Activated CD4-positive, alpha-beta memory T cell treated with anti-CD3 and anti-CD28 coated beads, Interleukin-2, amount 10 ng/mL, durations not matched to agents 7 days and 5 days (primary cell): ENCODE data around the gene SAMHD1. TPM values are rescaled to one million over a fixed set of nuclear protein-coding genes. Genes with fewer than 3 reads are reported as not detected.
"Not testable (repeated sequence)": the region's sequence is repeated elsewhere in the genome, so short reads cannot be mapped to it uniquely, and the experiment has no call there.

ENCODE experiments used
- CTCF ChIA-PET: fragments of 350-600 bp; sonication (Branson Sonifier 250); formaldehyde crosslinking; loops from one replicate; lab custom pipeline; 2021; ENCODE audit warnings: antibody characterized with exemption, inconsistent platforms; lab: Charles Lee
- POLR2A ChIA-PET: fragments of 350-600 bp; sonication (Branson Sonifier 250); formaldehyde crosslinking; loops from one replicate; lab custom pipeline; 2021; ENCODE audit warnings: antibody characterized with exemption; lab: Charles Lee
- DNase-seq: peaks from one replicate; pipeline ENCODE4 v3.0.0-alpha.2; 2020
- H3K27ac Mint-ChIP-seq: one replicate; pipeline ENCODE4 v1.8.0; 2021; ENCODE audit warnings: mild to moderate bottlenecking, mixed read lengths
- H3K27me3 Mint-ChIP-seq: one replicate; pipeline ENCODE4 v1.8.0; 2021; ENCODE audit warnings: mixed read lengths
- H3K36me3 Mint-ChIP-seq: one replicate; pipeline ENCODE4 v1.8.0; 2021; ENCODE audit warnings: low read depth, mixed read lengths
- H3K4me1 Mint-ChIP-seq: one replicate; pipeline ENCODE4 v1.8.0; 2021; ENCODE audit warnings: mixed read lengths
- H3K4me3 Mint-ChIP-seq: one replicate; pipeline ENCODE4 v1.8.0; 2021; ENCODE audit warnings: mild to moderate bottlenecking, mixed read lengths
- H3K9me3 Mint-ChIP-seq: one replicate; pipeline ENCODE4 v1.8.0; 2021; ENCODE audit warnings: mixed read lengths
- total RNA-seq, 2 experiments: library from RNA; stranded (reverse); gene quantifications; one replicate each; pipeline ENCODE4 v1.2.3, GENCODE V29; 2021

SAMHD1 gene
- total RNA-seq, 2 experiments from 2014 or later: 272 TPM

DNA sequence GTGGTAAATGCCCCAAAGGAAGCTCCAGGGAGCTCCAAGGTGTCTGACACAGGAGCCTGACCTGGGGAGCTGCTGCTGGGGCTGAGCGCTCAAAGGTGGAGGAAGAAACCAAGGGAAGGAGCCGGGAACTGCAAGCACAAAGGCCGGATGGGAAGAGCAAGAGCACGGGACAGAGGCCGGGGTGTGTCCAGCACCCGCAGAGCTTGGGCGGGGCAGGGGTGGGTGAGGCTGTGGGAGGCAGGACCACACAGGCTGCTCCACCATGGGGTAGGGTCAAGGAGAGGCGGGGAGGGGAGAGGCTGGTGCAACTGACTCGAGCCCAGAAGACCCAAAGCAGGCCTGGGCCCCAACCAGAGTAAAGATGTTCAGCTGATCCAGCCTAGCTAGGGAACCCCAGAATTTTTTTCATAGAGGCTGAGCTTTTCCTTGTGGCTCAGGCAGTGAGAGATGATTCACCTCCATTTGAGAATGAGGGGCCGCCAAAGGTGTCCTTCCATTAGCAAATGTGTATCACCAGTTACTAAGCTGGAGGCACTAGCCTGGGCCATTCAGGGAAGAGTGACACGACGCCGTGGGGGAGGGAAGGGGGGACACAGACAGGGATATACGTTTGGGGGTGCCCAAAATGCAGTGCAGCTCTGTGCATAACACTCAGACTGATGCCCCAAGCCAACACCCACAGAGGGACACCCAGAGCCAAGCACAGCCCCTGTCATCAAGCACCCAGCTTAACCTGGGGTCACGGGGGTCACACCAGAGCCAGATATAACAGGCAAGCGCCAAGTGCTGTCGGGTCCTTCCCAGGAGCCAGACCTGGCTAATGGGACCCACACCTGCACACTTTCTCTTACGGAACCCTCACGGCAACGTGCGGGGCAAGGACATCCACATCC, 96.9 kb downstream of the SAMHD1 start:
- H3K27ac Mint-ChIP-seq: no peak overlapping the region
- CTCF ChIA-PET: interaction anchor here (2.3 kb wide), 1 partner anchor 9 kb away, joined by 8 read pairs; a partner anchor contains a TSS

DNA sequence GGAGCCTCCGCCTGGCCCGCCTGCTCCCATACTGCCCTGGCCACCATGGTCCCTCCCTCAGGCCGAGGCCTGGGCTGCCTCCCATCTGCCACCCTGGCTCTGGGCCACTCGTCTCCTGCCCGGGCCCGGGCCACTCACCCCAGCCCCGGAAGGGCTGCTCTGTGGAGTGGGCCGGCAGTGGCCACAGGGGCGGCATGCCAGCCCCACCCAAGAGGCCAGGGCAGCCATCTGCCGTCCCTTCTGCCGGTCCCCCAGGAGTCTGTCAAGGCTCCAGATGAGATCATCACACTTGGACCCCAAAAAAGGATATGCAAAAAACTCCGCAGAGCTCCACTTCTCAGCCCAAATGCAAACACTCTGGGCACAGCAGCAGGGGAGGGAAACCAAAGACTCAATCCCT, 99.3 kb downstream of the SAMHD1 start:
- POLR2A ChIA-PET: interaction anchor here (1.1 kb wide), 1 partner anchor 11 kb away, joined by 4 read pairs; a partner anchor contains a TSS
- Mint-ChIP-seq H3K36me3 (no peaks in the 10 kb centered on the region), H3K9me3 (no peaks in the 10 kb centered on the region), H3K4me3 (no peak overlapping the region), H3K27me3 (no peaks in the 10 kb centered on the region), H3K4me1 (peaks cover 10% of the 10 kb centered on the region), H3K27ac (no peak overlapping the region)
- CTCF ChIA-PET: interaction anchor here (0.7 kb wide), 1 partner anchor 15 kb away, joined by 4 read pairs; no protein-coding TSS in a partner anchor
- DNase-seq: no peak

More for the DNA sequence above, 96.9 kb downstream of the SAMHD1 start:
- no peak overlapping the region for H3K4me3 Mint-ChIP-seq
- DNase-seq: no peak
- no peaks in the 10 kb centered on the region for H3K36me3 Mint-ChIP-seq
- H3K4me1 Mint-ChIP-seq: peaks cover 12% of the 10 kb centered on the region
- POLR2A ChIA-PET: interaction anchor here (1.8 to 2.4 kb wide), 2 partner anchors 8 to 19 kb away, joined by 6 to 8 read pairs; no protein-coding TSS in a partner anchor
- H3K27me3 Mint-ChIP-seq: no peaks in the 10 kb centered on the region
- no peaks in the 10 kb centered on the region for H3K9me3 Mint-ChIP-seq

DNA sequence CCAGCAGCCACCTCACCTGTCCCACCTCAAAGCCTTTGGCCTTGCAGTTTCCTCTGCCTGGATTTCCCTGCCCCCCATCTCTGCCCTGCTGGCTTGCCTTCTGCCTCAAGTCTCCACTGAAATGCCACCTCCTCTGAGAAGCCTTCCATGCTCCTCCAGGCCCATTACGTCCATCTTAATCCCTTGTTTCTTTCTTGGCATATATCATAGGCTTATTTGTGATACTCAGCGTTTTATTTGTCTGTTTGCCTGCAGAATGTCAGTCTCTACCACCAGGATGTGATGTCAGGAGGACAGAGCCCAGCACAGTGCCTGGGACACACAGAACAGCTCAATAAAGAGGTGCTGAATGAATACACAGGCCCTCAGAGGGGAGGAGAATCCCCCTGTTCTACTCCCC, 100.0 kb downstream of the SAMHD1 start:
- no peak for DNase-seq
- no peak overlapping the region for H3K4me3 Mint-ChIP-seq
- no peak overlapping the region for H3K27ac Mint-ChIP-seq
- no peaks in the 10 kb centered on the region for H3K27me3 Mint-ChIP-seq
- peaks cover 3% of the 10 kb centered on the region for H3K4me1 Mint-ChIP-seq
- no peaks in the 10 kb centered on the region for H3K9me3 Mint-ChIP-seq
- POLR2A ChIA-PET: interaction anchor here (1.1 kb wide), 1 partner anchor 12 kb away, joined by 4 read pairs; a partner anchor contains a TSS
- H3K36me3 Mint-ChIP-seq: no peaks in the 10 kb centered on the region
- CTCF ChIA-PET: no interaction called here

DNA sequence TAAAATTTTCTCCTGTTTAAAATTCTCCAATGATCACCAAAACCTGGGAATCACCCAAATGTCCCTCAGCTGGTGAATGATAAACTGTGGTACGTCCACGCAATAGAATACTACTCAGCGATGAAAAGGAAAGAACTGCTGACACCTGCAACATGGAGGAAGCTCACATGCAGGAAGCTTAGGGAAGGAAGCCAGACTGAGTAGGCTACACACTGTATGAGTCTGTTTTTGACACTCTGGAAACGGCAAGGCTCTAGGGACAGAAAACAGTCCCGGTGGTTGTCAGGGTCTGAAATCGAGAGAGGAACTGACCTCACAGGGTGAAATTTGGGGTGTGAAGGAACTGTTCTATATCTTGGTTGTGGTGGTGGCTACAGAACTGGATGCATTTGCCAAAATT, 100.7 kb downstream of the SAMHD1 start:
- Mint-ChIP-seq H3K27ac (no peak overlapping the region), H3K27me3 (no peaks in the 10 kb centered on the region), H3K36me3 (no peaks in the 10 kb centered on the region), H3K9me3 (no peaks in the 10 kb centered on the region), H3K4me1 (no peaks in the 10 kb centered on the region), H3K4me3 (no peak overlapping the region)
- POLR2A ChIA-PET: no interaction called here
- no peak for DNase-seq
- CTCF ChIA-PET: no interaction called here

DNA sequence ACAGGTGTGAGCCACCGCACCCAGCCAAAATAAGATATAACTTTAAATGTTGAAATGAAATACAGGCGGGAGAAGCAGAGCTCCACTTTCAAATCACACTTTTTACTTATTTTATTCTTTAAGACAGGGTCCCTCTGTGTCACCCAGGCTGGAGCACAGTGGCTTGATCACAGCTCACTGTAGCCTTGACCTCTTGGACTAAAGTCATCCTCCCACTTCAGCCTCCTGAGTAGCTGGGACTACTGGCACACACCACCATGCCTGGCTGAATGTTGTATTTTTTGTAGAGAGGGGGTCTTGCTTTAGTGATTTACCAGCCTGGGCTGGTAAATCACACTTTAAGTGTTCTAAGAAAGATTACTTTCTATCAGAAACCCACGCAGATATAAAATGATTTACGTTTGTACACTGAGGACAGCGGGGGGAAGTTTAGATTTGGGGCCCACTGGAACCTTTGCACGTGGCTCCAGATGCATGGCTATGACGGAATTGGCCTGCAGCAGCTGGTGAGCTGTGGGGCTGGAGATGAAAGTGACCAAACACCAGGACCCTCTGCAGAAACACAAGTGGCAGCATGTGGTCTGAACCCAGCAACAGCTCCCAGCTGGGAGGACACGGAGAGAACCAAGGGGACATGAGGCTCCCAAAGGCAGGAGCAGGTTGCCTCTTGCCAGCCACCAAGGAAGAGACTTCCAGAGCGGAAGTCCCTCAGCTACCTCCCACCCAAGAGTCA, 102.0 kb downstream of the SAMHD1 start:
- no peaks in the 10 kb centered on the region for H3K4me1 Mint-ChIP-seq
- POLR2A ChIA-PET: no interaction called here
- CTCF ChIA-PET: interaction anchor here (1.5 to 2.8 kb wide), 3 partner anchors 10 to 41 kb away, joined by 3 to 13 read pairs (median 5); no protein-coding TSS in a partner anchor
- no peak overlapping the region for H3K4me3 Mint-ChIP-seq
- H3K27me3 Mint-ChIP-seq: no peaks in the 10 kb centered on the region
- no peak for DNase-seq
- no peak overlapping the region for H3K27ac Mint-ChIP-seq
- no peaks in the 10 kb centered on the region for H3K9me3 Mint-ChIP-seq
- no peaks in the 10 kb centered on the region for H3K36me3 Mint-ChIP-seq

DNA sequence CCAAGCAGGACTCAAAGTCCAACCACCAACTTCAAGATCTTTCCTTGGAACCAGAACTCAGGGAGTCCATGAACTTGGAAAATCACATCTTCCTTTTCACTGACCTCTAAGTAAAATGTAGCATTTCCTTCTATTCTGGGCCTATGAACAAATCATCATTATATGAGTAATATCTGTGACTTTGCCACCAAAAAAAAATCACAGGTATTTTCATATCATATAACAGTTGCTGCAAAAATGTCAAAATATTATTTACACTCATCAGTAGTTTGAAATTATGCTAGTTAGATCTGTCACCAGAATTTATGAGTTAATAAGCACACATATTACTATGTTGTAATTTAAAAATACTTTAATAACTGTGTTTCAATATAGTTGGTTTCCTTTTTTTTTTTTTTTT, 102.8 kb downstream of the SAMHD1 start:
- no peak overlapping the region for H3K27ac Mint-ChIP-seq
- no peak overlapping the region for H3K4me3 Mint-ChIP-seq
- no peak for DNase-seq
- no peaks in the 10 kb centered on the region for H3K27me3 Mint-ChIP-seq
- ChIA-PET POLR2A (no interaction called here), CTCF (interaction anchor here (1.9 to 2.8 kb wide), 2 partner anchors 13 to 40 kb away, joined by 5 to 13 read pairs; no protein-coding TSS in a partner anchor)
- no peaks in the 10 kb centered on the region for H3K9me3 Mint-ChIP-seq
- peaks cover under 1% of the 10 kb centered on the region for H3K4me1 Mint-ChIP-seq
- H3K36me3 Mint-ChIP-seq: no peaks in the 10 kb centered on the region

DNA sequence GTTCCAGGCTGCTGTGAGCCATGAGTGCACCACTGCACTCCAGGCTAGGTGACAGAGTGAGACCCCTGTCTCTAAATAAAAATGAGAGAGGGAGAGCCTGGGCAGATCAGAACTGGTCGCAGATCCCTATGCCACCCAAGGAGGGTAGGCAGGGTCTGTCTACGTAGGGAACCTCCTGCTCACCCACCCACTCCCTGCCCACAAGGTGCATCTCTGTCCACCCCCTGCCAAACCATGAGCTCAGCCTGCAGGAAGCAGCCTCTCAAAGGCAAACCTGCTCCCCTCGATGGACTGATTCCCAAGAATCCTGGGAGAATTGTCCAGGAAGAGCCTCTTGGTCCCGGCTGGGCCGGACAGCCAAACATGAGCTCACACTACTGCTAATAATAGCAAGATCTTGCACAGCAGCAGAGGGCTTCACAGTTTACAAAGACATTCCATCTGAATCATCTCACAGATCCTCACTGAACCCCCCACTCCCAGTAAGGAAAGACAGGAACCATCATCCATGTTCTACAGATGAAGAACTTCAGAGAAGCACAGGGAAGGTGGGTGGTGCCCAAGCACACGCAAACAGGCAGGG, 103.3 kb downstream of the SAMHD1 start:
- Mint-ChIP-seq H3K9me3 (no peaks in the 10 kb centered on the region), H3K27ac (no peak overlapping the region), H3K4me3 (no peak overlapping the region), H3K36me3 (no peaks in the 10 kb centered on the region), H3K4me1 (peaks cover 6% of the 10 kb centered on the region), H3K27me3 (no peaks in the 10 kb centered on the region)
- POLR2A ChIA-PET: interaction anchor here (1.6 to 2.8 kb wide), 2 partner anchors 8 to 11 kb away, joined by 4 to 8 read pairs; no protein-coding TSS in a partner anchor
- CTCF ChIA-PET: interaction anchor here (0.8 to 2.8 kb wide), 2 partner anchors 11 to 12 kb away, joined by 3 to 13 read pairs; no protein-coding TSS in a partner anchor
- no peak for DNase-seq

DNA sequence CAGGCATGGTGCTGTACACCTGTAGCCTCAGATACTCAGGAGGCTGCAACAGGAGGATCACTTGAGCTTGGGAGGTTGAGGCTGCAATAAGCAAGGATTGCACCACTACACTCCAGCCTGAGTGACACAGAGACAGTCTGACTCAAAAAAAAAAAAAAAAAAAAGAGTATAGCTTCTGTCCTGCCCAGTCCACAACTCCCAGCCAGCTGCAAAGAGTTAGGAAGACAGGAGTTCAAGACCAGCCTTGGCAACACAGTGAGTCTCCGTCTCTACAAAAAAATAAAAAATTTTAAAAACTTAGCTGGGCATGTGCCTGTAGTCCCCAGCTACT, 103.8 kb downstream of the SAMHD1 start:
- H3K4me3 Mint-ChIP-seq: no peak overlapping the region
- H3K36me3 Mint-ChIP-seq: no peaks in the 10 kb centered on the region
- H3K27me3 Mint-ChIP-seq: no peaks in the 10 kb centered on the region
- CTCF ChIA-PET: interaction anchor here (0.8 to 2.8 kb wide), 3 partner anchors 10 to 39 kb away, joined by 3 to 13 read pairs (median 7); no protein-coding TSS in a partner anchor
- POLR2A ChIA-PET: interaction anchor here (1.6 to 2.8 kb wide), 2 partner anchors 8 to 11 kb away, joined by 4 to 8 read pairs; no protein-coding TSS in a partner anchor
- H3K27ac Mint-ChIP-seq: no peak overlapping the region
- H3K4me1 Mint-ChIP-seq: peaks cover 7% of the 10 kb centered on the region
- no peak for DNase-seq
- no peaks in the 10 kb centered on the region for H3K9me3 Mint-ChIP-seq

DNA sequence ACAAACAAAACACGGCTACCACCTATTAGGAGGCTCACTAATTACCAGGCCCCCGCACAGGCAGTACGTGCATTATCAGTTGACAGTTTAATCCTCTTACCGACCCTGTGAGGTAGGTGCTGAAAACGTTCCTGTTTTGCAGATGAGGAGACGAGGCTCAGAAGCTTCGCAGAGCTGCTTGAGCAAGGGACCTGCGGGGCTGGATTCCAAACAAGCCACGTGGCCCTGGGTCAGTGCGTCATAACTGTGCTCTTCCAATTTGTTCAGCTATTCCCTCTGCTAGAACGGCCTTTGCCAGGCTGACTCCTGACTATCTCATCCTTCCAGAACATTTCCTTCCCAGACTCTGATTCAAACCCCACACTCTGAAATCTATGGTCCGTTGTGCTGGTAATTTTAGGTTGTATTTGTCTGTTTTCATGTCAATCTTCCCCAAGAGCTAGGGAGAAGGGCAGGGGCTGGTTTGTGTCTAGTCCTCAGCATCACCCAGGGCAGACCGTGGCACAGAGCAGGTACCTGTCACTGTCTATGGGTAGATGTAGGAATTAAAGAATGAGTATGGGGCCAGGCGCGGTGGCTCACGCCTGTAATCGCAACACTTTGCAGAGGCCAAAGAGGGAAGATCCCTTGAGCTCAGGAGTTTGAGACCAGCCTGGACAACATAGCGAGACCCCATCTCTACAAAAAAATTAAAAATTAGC, 104.3 kb downstream of the SAMHD1 start:
- H3K4me1 Mint-ChIP-seq: peaks cover 9% of the 10 kb centered on the region
- ChIA-PET POLR2A (interaction anchor here (1.6 to 2.8 kb wide), 3 partner anchors 9 to 17 kb away, joined by 4 to 8 read pairs (median 5); a partner anchor contains a TSS), CTCF (interaction anchor here (0.8 to 2.8 kb wide), 4 partner anchors 10 to 39 kb away, joined by 3 to 13 read pairs (median 6); no protein-coding TSS in a partner anchor)
- no peaks in the 10 kb centered on the region for H3K27me3 Mint-ChIP-seq
- H3K9me3 Mint-ChIP-seq: no peaks in the 10 kb centered on the region
- no peak overlapping the region for H3K27ac Mint-ChIP-seq
- no peaks in the 10 kb centered on the region for H3K36me3 Mint-ChIP-seq
- H3K4me3 Mint-ChIP-seq: no peak overlapping the region
- no peak for DNase-seq

DNA sequence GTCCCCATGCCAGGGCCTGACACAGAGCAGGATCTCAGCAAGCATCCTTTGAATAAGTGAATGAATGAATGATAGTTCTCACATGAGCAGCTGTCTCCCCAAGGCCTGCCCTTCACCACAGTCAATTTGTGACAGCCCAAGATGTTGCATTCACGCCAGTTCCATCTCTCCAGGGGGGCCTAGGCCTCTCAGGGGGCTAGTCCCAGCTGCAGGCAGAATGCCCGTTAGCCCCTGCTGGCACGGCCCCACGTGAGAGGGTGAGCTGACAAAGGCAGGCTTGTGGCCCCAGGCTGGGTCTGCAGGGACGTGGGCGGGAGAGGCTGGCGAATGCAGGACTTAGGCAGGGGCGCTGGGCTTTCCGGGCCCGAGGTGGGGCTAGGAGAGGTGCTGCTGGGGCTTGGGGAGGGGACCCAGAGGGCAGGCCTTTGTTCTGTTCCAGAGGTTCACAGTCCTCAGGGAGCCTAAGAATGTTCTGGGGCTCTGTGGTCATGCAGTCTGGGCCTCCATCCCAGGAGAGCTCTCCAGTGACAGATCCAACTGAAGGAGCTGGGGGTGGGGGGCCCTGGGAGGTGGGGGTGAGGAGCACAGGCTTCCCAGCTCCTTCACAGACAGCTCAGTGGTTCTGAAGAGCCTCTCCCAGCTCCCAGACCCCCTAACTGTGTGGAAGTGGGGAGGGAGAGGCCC, 106.1 kb downstream of the SAMHD1 start:
- Mint-ChIP-seq H3K9me3 (no peaks in the 10 kb centered on the region), H3K36me3 (no peaks in the 10 kb centered on the region), H3K4me3 (no peak overlapping the region), H3K27ac (no peak overlapping the region), H3K4me1 (peaks cover 17% of the 10 kb centered on the region), H3K27me3 (no peaks in the 10 kb centered on the region)
- ChIA-PET POLR2A (interaction anchor here (1.8 to 2.8 kb wide), 3 partner anchors 10 to 18 kb away, joined by 5 to 8 read pairs (median 6); a partner anchor contains a TSS), CTCF (interaction anchor here (0.7 to 2.4 kb wide), 4 partner anchors 9 to 37 kb away, joined by 3 to 7 read pairs (median 4); no protein-coding TSS in a partner anchor)
- no peak for DNase-seq

DNA sequence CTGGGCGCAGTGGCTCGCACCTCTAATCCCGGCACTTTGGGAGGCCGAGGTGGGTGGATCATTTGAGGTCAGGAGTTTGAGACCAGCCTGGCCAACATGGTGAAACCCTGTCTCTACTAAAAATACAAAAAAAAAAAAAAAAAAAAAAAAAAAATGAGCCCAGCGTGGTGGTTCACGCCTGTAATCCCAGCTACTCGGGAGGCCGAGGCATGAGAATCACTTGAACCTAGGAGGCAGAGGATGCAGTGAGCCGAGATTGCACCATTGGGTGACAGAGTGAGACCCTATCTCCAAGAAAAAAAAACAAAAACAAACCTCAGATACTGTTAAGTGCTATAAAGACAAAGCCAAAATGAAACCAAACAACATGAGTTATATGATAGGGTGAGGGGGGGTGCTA, 110.5 kb downstream of the SAMHD1 start:
- not testable (repeated sequence) for H3K27me3 Mint-ChIP-seq, DNase-seq, H3K9me3 Mint-ChIP-seq, H3K4me3 Mint-ChIP-seq, H3K36me3 Mint-ChIP-seq
- ChIA-PET CTCF (interaction anchor here (1.3 to 2.3 kb wide), 2 partner anchors 23 to 32 kb away, joined by 5 to 13 read pairs; a partner anchor contains a TSS), POLR2A (interaction anchor here (1.0 to 1.4 kb wide), 2 partner anchors 13 to 197 kb away, joined by 3 read pairs; no protein-coding TSS in a partner anchor)
- peaks cover 28% of the 10 kb centered on the region for H3K4me1 Mint-ChIP-seq
- H3K27ac Mint-ChIP-seq: peak overlapping the region; percentile 3
